NCI-H2107 treated with DMSO at 0.1 percent for 48 hours (cell line): ENCODE measurements around the gene TMEM239.
A peak's percentile ranks its signal among the peaks of the same experiment; 100 is the strongest.
"Not testable (repeated sequence)": the region's sequence is repeated elsewhere in the genome, so short reads cannot be mapped to it uniquely, and the experiment has no call there.

Experiments used
- DNase-seq: peaks from one replicate; lab custom pipeline; 2025; ENCODE audit not compliant: unreplicated experiment; lab: John Stamatoyannopoulos, UW

TMEM239 gene

GRCh38 chr20:2820084-2820895, 4.1 kb downstream of the TMEM239 start:
- no peak for DNase-seq

GRCh38 chr20:2820896-2821869, 5.0 kb downstream of the TMEM239 start:
- DNase-seq: no peak

- DNase-seq: no peak
These were observed 5.9 kb downstream of the TMEM239 start for GRCh38 chr20:2822073-2822472.

- no peak for DNase-seq
These were observed 9.6 kb downstream of the TMEM239 start for GRCh38 chr20:2825761-2826160.

DNA sequence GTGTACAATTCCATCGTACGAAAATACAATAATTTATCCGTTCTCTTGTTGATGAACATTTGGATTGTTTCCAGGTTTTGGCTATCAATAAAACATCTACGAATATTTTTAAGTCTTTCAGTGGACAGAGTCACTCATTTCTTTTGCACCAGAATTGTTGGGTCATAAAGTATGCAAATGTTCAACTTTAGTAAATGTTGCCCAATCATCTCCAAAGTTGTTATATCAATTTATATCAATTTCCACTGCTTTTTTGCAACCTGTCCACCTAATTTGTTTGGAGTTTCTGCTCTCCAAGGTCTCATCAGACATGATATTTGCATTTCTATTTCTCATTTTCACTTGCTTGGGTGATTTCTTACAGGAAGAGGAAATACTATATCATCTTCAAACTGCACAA, 10.5 kb downstream of the TMEM239 start:
- no peak for DNase-seq

GRCh38 chr20:2829376-2829775, 13.2 kb downstream of the TMEM239 start:
- no peak for DNase-seq

DNA sequence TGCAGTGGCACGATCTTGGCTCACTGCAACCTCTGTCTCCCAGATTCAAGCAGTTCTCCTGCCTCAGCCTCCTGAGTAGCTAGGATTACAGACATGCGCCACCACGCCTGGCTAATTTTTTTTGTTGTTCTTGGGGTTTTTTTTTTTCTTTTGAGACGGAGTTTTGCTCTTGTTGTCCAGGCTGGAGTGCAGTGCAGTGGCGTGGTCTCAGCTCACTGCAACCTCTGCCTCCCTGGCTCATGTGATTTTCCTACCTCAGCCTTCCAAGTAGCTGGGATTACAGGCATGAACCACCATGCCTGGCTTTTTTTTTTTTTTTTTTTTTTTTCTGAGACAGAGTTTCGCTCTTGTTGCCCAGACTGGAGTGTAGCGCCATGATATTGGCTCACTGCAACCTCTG, 15.0 kb downstream of the TMEM239 start:
- DNase-seq: not testable (repeated sequence)

DNA sequence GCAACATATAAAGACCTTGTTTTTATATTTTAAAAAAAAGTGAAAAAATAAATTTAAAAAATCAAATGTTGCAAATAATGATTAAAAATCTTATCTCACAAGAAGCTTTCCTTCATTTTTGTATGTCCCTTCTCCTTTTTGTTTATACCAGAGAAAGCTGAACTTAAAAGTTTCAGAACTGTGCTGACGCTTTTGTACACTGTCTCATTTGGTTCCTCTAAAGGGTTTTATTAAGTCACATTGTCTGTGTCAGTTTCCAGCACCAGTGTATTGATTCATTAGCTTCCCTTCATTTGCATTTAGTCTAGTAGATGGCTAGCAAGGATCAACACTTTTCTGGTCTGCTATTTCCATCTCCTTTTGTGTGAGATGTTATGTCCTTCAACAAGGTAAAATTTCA, 17.6 kb downstream of the TMEM239 start:
- DNase-seq: no peak

DNA sequence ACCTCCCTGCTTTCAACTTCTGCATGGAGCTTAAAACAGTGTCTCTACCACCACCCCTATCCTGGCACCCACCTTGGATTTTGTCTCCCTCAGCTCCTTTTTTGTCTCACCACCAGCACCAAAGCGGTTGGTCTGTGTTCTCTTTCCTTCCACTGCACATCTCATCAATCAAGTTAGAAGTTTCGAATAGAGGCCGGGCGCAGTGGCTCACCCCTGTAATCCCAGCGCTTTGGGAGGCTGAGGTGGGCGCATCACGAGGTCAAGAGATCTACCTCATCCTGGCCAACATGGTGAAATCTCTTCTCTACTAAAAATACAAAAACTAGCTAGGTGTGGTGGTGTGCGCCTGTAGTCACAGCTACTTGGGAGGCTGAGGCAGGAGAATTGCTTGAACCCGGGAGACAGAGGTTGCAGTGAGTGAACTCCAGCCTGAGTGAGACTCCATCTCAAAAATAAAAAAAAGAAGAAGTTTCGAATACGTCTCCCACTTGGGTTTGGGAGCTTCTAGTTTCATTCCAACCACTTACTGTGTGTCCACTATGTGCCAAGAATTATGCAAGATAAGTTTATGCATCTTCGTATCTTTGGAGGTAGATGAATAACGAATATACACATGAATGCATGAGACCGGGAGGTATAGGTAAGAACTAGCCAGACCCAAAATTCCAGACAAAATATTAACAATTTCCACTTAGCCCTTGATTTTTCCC, 18.4 kb downstream of the TMEM239 start:
- no peak for DNase-seq

GRCh38 chr20:2835331-2835796, 19.2 kb downstream of the TMEM239 start:
- no peak for DNase-seq

DNA sequence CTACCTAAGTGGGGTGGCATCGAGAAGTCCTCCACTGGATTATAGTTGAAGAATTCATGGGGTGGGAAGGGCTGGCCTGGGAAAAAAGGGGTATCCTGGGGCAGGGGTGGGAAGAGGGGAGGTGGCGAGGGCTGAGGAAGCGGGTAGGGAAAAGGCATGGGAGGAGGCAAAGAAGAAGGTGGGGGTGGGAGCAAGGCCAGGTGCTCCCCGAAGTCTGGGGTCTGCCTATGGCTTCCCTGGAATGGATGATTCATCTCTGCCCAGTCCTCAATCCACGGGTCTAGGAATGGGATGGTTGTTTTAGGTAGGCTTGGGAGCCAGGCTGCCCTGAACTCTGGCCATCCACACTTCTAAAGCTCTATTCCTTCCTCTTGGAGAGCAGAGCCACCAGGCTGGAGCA, 19.9 kb downstream of the TMEM239 start:
- DNase-seq: no peak

DNA sequence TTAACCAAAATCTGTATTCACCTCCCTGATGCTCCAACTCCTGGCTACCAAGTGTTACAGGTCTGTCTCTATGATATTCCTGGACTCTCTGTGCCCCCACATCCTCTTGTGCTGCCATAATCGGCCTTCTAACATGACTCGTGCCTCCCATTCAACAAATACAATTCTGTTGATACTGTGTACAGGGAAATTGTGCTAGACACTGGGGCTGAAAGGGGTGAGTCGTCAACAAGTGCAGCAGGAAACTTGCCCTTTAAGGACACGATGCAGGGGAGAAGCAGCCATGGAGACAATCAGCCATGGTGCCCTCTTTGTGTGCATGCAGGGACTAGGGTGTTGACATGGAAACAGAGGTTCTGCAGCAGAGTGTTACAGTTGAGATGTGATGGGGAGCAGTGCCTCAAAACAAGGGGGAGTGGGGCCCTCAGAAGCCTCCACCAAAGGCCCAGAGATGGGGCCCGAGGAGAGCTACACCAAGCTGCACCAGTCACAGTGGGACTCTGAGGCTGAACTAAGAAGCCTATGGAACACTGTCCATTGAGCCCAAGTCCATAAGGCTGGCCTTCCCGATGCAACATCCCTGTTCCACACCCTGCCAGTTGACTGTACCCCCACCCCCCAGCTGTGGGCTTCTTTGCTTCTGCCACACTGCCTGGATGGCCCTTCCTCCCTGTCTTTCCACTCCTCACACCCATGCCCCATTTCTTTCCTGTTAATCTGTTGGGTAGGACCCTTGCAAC, 21.2 kb downstream of the TMEM239 start:
- DNase-seq: no peak

DNA sequence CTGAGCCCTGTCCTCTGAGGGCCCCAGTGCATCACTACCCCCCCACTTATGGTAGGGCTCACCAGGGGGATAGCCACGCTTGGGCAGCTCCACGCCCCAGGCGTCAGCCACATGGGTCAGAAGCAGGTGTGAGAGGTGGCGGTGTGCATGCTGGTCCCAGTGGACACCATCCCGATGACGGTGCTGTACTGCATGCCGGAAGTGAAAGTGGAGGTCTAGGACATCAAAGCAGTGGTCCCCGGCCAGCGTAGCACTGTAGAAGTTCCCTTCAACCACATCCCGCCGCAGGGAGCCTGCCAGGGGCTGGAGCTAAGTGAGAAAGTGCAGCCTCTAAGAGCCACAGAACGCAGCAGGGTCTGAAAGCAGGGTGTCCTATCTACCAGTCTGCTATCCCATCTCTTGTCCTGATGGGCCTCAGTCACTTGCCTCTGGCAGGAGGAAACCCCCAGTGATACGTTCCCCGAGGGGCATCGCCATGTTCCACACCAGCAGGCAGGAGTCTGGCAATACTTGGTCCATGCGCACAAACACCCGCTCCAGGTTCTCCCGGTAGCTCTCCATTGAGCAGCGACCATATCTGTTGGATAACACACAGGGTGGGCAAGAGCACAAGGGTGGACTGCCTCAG, 22.1 kb downstream of the TMEM239 start:
- no peak for DNase-seq

DNA sequence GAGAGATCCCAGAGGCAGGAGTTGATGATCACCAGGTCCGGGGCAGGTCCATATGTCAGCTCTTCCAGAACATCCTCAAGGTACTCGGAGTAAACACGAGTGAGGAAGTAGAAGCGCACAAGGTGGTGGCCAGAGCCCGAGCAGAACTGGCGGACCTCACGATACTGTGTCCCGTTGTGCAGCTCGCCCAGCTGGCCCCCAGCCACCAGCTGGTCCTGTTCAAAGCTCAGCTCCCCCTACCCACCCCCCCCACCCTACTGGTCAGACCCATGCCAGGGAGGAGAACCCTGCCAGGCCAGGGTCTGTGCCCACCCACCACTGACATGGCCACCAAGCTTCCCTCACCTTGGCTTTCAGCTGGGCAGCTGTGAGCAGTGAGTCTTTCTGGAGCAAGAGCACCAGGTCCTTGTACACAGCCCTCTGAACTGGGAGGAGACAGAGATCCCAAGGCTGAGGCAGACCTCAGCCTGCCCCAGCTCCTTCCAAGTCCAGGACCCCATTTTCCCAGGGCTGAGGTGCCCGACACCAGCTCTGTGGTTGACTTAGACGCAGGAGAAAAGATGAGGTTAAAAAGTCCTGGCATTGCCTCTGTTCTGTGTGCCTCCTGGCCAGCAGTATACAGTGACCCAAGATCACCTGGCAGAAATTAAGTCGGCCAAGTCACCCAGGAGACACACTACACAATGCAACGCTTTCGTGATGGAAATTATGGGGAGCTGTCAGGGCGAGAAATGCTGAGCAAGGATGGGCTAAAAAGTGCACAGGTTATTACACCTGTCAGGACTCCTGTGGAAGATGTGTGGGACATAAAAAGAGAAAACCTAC, 22.9 kb downstream of the TMEM239 start:
- no peak for DNase-seq

- DNase-seq: no peak
These were observed 23.6 kb downstream of the TMEM239 start for GRCh38 chr20:2839732-2840137.

DNA sequence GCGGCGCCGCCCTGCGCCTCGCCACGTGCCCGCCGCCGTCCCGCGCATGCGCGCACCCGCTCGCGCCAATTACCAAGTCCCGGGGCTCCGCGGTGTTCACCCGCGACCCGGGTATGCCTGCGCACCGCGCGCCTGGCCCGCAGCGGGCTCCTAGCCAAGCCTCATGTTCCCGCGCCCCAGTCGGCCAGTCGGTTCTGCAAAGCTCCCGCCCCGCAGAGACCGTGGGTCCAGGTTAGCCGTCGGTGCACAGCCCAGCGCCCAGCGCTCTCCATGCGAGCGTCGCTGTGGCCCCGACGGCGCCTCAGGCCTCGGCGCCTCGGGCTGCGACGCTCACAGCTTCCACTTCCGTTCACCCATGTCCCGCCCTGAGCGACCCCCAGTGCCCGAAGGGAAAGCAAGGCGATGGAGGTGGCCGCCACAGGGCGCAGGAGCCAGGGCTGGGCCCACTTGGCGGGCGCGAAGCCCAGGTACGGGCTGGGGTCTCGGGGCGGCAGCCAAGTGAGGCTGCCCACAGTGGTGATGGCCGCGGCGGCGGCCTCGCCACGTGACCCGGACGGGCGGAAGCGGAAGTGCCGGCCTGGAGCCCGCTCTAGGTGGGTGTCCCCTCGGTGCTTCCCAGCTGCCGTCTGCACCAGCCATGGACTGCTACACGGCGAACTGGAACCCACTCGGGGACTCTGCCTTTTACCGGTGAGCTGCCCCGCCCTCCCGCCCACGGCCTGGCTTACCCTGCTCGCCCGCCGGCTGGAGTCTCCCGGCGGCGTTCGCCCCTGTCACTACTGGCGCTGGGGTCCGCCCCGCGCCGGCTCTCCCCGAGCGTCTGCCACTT, 24.2 kb downstream of the TMEM239 start, which contains the start of the genes PCED1A and VPS16:
Gene PCED1A, minus strand, starts transcription at position 518 of the 829 bp plus-strand sequence. CDS start 743 bp downstream, outside the sequence.
Gene VPS16, plus strand, starts transcription at position 608 of the 829 bp plus-strand sequence. Its CDS starts 30 bp downstream, at position 638.
- DNase-seq: peak; percentile 14

DNA sequence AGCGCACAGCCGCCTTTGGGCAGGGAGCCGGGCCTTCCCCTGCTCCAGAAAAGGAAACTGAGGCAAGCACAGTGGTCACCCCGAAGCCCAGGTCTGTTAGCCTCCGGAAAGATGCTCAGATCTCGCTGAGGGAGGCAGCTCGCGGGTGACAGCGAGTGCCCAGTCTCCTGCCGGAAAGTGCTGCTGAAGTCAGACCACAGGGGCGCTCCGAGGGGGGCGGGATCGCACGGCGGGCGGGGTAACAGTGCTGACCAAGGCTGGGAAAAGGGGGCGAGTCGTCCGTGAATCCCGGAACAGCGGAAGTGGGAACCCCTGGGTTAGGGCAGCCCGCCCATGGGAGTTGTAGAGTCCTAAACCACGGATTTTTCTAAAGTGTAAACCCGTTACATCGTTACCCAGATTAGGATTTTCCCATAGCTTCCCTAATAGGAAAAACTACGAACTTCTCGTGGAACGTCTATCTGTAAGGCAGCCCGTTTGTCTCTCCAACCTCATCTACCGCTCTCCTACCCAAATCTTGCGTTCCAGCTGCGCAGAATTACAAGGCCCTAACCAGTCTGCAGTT, 24.9 kb downstream of the TMEM239 start:
- no peak for DNase-seq

DNA sequence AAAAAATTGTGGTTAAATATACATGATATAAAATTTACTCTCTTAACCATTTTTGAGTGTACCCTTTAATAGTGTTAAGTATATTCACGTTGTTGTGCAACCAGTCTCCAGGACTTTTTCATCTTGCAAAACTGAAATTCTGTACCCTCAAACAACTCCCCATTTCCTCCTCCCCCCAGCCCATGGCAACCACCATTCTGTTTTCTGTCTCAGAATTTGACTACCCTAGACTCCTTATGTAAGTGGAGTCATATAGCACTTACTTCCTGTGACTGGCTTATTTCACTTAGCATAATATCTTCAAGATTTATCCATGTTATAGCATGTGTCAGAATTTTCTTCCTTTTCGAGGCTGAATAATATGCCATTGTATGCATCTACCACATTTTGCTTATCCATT, 29.4 kb downstream of the TMEM239 start:
- DNase-seq: no peak
